Lung (tissue), 12 donors: ENCODE data around the gene SSTR3. TPM values are rescaled to one million over a fixed set of nuclear protein-coding genes. Genes with fewer than 3 reads are reported as not detected.

Experiments used
- ATAC-seq: fragments of 200-7000 bp; cut with Tn5 transposase; one replicate; pipeline ENCODE4 v1.9.1; 2020; ENCODE audit warnings: moderate number of reproducible peaks; ENCODE audit not compliant: insufficient read depth, low FRiP score
- DNase-seq, 3 donors: peaks; one replicate each; pipeline ENCODE4 v3.0.0-alpha.2; 2013 to 2017
- H3K27ac ChIP-seq, 2 donors: one replicate each; pipeline ENCODE4 v1.5.1; 2013; ENCODE audit warnings: mild to moderate bottlenecking in 2 of 2, moderate library complexity in 2 of 2, control low read depth in 1 of 2, inconsistent platforms in 1 of 2, low read depth in 1 of 2, low read length in 1 of 2
- H3K27me3 ChIP-seq, 3 donors: one replicate each; pipeline ENCODE4 v1.5.1; 2013; ENCODE audit warnings: low read length in 2 of 3; ENCODE audit not compliant: control insufficient read depth in 3 of 3, insufficient read depth in 3 of 3
- H3K36me3 ChIP-seq, 4 donors: one replicate each; pipeline ENCODE4 v1.5.1; 2013; ENCODE audit warnings: low read length in 4 of 4, mild to moderate bottlenecking in 1 of 4, moderate library complexity in 1 of 4; ENCODE audit not compliant: control insufficient read depth in 4 of 4, insufficient read depth in 4 of 4
- H3K4me1 ChIP-seq, 5 donors: one replicate each; pipeline ENCODE4 v1.5.1; 2013; ENCODE audit warnings: low read length in 5 of 5, mild to moderate bottlenecking in 2 of 5, moderate library complexity in 1 of 5; ENCODE audit not compliant: control insufficient read depth in 5 of 5, insufficient read depth in 5 of 5
- H3K4me3 ChIP-seq: one replicate; pipeline ENCODE4 v1.5.1; 2013; ENCODE audit warnings: mild to moderate bottlenecking, control low read depth, moderate library complexity
- H3K9ac ChIP-seq, 2 donors: one replicate each; pipeline ENCODE4 v1.5.1; 2013; ENCODE audit warnings: low read length in 2 of 2, control low read depth in 1 of 2; ENCODE audit not compliant: insufficient read depth in 1 of 2
- H3K9me3 ChIP-seq, 4 donors: one replicate each; pipeline ENCODE4 v1.5.1; 2013; ENCODE audit warnings: low read length in 3 of 4, mild to moderate bottlenecking in 1 of 4, moderate library complexity in 1 of 4; ENCODE audit not compliant: control insufficient read depth in 4 of 4, insufficient read depth in 3 of 4
- CTCF ChIP-seq: IDR thresholded peaks from 2 replicates; pipeline ENCODE4 v1.5.1; 2012; ENCODE audit warnings: mild to moderate bottlenecking; ENCODE audit errors: control extremely low read depth, extremely low read depth
- WGBS, 2 donors: extraction: QIAGEN DNeasy Blood & Tissue Kit; methylation state at CpG; one replicate each; pipeline ENCODE4 v1.1.7; 2013; 5-methylcytosine and 5-hydroxymethylcytosine counted together
- polyA plus RNA-seq, 2 donors: library from polyadenylated mRNA; stranded (reverse); fragments of 200-250 nt; gene quantifications; one replicate each; pipeline ENCODE4 v1.2.1, GENCODE V29; 2013
- total RNA-seq, 2 donors: library from RNA; depleted of rRNA in 1 of 2; stranded (reverse); fragments of >200 nt in 1 of 2; gene quantifications; one replicate each; pipeline ENCODE4 v1.2.1, GENCODE V29; 2014 to 2021
- donor health status: control.
- donor health status: control.
- donor health status: Bipolar disorder and iron deficiency.
- donor health status: healthy.
- donor health status: DM: yes; HTN: yes; CAD: no.

The SSTR3 gene
- total and polyA plus RNA-seq, 4 donors = 0.04 to 0.87 (median 0.10) TPM

GRCh38 chr22:37174964-37175363, 37.3 kb downstream of the SSTR3 start:
- H3K27me3 ChIP-seq = peaks cover 0 to 5% (median 2%) of the 10 kb centered on the region in 3 donors
- no peak overlapping the region for H3K4me3 ChIP-seq
- DNase-seq (no peak), ATAC-seq (no peak)
- peaks cover 0 to 37% (median 19%) of the 10 kb centered on the region in 5 donors for H3K4me1 ChIP-seq
- H3K27ac ChIP-seq = no peak overlapping the region
- 88 to 92% methylated on average over 9 of the region's 9 CpGs for WGBS, 2 donors
- no peak overlapping the region for H3K9ac ChIP-seq
- no peaks in the 10 kb centered on the region for H3K9me3 ChIP-seq
- no peaks in the 10 kb centered on the region for H3K36me3 ChIP-seq
- TF ChIP-seq CTCF = no peak

- H3K27me3 ChIP-seq = peaks cover 0 to 5% (median 2%) of the 10 kb centered on the region in 3 donors
- no peaks in the 10 kb centered on the region for H3K9me3 ChIP-seq
- H3K9ac ChIP-seq = no peak overlapping the region
- H3K27ac ChIP-seq = no peak overlapping the region
- ATAC-seq (no peak), DNase-seq (no peak)
- no peak for TF ChIP-seq CTCF
- WGBS, 2 donors = 79% methylated on average over 6 of the region's 6 CpGs
- H3K36me3 ChIP-seq = no peaks in the 10 kb centered on the region
- no peak overlapping the region for H3K4me3 ChIP-seq
- H3K4me1 ChIP-seq = peaks cover 0 to 29% (median 16%) of the 10 kb centered on the region in 5 donors
Observed at GRCh38 chr22:37173709-37174108, 38.6 kb downstream of the SSTR3 start.

DNA sequence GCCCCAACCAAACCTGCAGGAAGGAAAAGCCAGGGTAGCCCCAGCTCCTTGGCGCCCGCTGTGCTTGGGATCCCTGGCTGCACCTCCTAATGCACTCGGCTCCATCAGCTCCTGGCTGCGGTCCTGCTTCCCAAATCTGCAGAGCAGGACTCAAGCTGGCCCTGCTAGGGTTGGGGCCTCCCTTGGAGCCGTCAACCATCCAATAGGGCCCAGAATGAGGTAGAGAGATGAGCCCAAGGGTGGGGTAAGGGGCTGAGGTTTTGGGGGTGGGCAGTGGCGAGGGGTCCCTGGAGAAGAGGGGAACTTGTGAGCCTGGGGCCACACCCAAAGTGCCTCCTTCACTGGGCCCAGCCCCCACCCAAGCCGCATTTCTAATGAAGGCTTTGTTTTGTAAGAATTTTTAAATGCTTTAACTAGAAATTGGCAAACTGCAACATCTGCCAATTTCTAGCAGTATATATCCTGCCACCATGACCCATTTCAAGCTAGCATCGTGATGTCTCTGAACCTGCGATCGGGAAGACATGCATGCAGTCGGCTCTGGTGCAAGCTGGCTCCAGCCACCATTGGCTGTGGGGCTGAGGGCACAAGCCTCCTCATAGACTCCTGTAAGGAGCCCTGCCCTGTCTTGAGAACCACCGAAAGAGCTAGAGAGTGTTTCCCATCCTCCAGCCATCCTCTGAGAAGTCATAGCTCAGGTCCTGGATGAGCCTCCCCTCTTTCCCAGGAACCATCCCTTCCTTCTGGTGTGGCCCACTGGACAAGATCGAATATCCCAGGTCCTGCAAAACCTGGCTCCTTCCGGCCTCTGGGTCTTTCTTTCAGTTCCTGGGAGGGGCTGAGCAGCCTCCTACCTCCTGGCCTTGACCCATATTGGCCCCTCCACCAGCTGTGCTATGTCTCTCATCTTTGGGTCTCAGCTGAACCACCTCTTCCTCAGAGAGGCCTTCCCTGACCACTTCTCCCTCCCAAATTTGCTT, 39.7 kb downstream of the SSTR3 start:
- WGBS, 2 donors = 90 to 92% methylated on average over 14 of the region's 14 CpGs
- DNase-seq (no peak), ATAC-seq (no peak)
- Histone ChIP-seq H3K27ac (no peak overlapping the region), H3K9ac (no peak overlapping the region), H3K9me3 (no peaks in the 10 kb centered on the region), H3K4me1 (peaks cover 0 to 20% (median 11%) of the 10 kb centered on the region in 5 donors), H3K36me3 (no peaks in the 10 kb centered on the region), H3K27me3 (peaks cover 0 to 5% (median 2%) of the 10 kb centered on the region in 3 donors), H3K4me3 (no peak overlapping the region)
- TF ChIP-seq CTCF = no peak
